CD8-positive, alpha-beta memory T cell (primary cell): Measurements from ENCODE around the gene AKR7A3. TPM values are rescaled to one million over a fixed set of nuclear protein-coding genes. Genes with fewer than 3 reads are reported as not detected.

Experiments used
- CTCF ChIA-PET: fragments of 350-600 bp; sonication (Branson Sonifier 250); formaldehyde crosslinking; loops from one replicate; lab custom pipeline; 2021; ENCODE audit warnings: antibody characterized with exemption; lab: Charles Lee
- POLR2A ChIA-PET: fragments of 350-600 bp; sonication (Branson Sonifier 250); formaldehyde crosslinking; loops from one replicate; lab custom pipeline; 2021; ENCODE audit warnings: antibody characterized with exemption; lab: Charles Lee
- DNase-seq, 5 donors: peaks; one replicate each; pipeline versions ENCODE4 v3.0.0 to v3.0.0-alpha.2; 2020 to 2022; ENCODE audit warnings: mixed read lengths in 1 of 5
- H3K27ac ChIP-seq: one replicate; pipeline ENCODE4 v1.7.0; 2013; ENCODE audit warnings: low read depth, mild to moderate bottlenecking, low read length, moderate library complexity
- H3K27me3 ChIP-seq: 2 replicates; pipeline ENCODE4 v1.7.0; 2013; ENCODE audit warnings: low read length, mild to moderate bottlenecking; ENCODE audit not compliant: insufficient read depth, poor library complexity, severe bottlenecking
- H3K36me3 ChIP-seq: 2 replicates; pipeline ENCODE4 v1.7.0; 2013; ENCODE audit warnings: mild to moderate bottlenecking, low read length, moderate library complexity; ENCODE audit not compliant: insufficient read depth
- H3K4me1 ChIP-seq: 2 replicates; pipeline ENCODE4 v1.7.0; 2013; ENCODE audit warnings: mild to moderate bottlenecking, low read length, moderate library complexity; ENCODE audit not compliant: insufficient read depth
- H3K4me3 ChIP-seq: 2 replicates; pipeline ENCODE4 v1.7.0; 2013; ENCODE audit warnings: mild to moderate bottlenecking, low read length
- H3K9me3 ChIP-seq: 2 replicates; pipeline ENCODE4 v1.7.0; 2013; ENCODE audit warnings: mild to moderate bottlenecking, low read length
- H3K27ac Mint-ChIP-seq, 8 donors: one replicate each; pipeline ENCODE4 v1.8.0; 2020 to 2021; ENCODE audit warnings: mixed read lengths in 8 of 8, mild to moderate bottlenecking in 6 of 8, inconsistent platforms in 3 of 8, moderate library complexity in 3 of 8
- H3K27me3 Mint-ChIP-seq, 2 donors: one replicate each; pipeline ENCODE4 v1.8.0; 2020 to 2021; ENCODE audit warnings: mixed read lengths in 2 of 2, mild to moderate bottlenecking in 1 of 2, moderate library complexity in 1 of 2
- H3K36me3 Mint-ChIP-seq, 3 donors: one replicate each; pipeline ENCODE4 v1.8.0; 2020 to 2021; ENCODE audit warnings: mixed read lengths in 3 of 3, inconsistent platforms in 1 of 3, mild to moderate bottlenecking in 1 of 3
- H3K4me1 Mint-ChIP-seq, 3 donors: one replicate each; pipeline ENCODE4 v1.8.0; 2020 to 2021; ENCODE audit warnings: mixed read lengths in 3 of 3, inconsistent platforms in 1 of 3, mild to moderate bottlenecking in 1 of 3
- H3K4me3 Mint-ChIP-seq, 7 donors: one replicate each; pipeline ENCODE4 v1.8.0; 2020 to 2021; ENCODE audit warnings: mixed read lengths in 7 of 7, mild to moderate bottlenecking in 6 of 7, moderate library complexity in 4 of 7, inconsistent platforms in 2 of 7
- H3K9me3 Mint-ChIP-seq, 5 donors: one replicate each; pipeline ENCODE4 v1.8.0; 2020 to 2022; ENCODE audit warnings: mixed read lengths in 5 of 5, mild to moderate bottlenecking in 3 of 5, moderate library complexity in 2 of 5, inconsistent platforms in 1 of 5
- polyA plus RNA-seq: library from polyadenylated mRNA; unstranded; fragments of 300-500 nt; fragmentation: Illumina TruSeq; gene quantifications from one replicate; pipeline ENCODE4 v1.2.3, GENCODE V29; 2021
- total RNA-seq, 2 experiments: library from RNA; stranded (reverse); gene quantifications; one replicate each; pipeline ENCODE4 v1.2.3, GENCODE V29; 2021

The AKR7A3 gene
- total and polyA plus RNA-seq, 3 experiments from 2014 or later: 0.29 to 0.50 TPM; not detected in 1

GRCh38 chr1:19255288-19255687 is 33.3 kb downstream of the AKR7A3 start:
- Histone ChIP-seq H3K36me3 (peaks cover 15% of the 10 kb centered on the region), H3K27ac (no peak overlapping the region), H3K9me3 (no peaks in the 10 kb centered on the region), H3K4me1 (peaks cover 32% of the 10 kb centered on the region), H3K4me3 (no peak overlapping the region), H3K27me3 (no peaks in the 10 kb centered on the region)
- peaks cover 26 to 38% (median 29%) of the 10 kb centered on the region in 3 donors for H3K4me1 Mint-ChIP-seq
- H3K4me3 Mint-ChIP-seq: no peak overlapping the region
- ChIA-PET CTCF (interaction anchor here (1.4 kb wide), 1 partner anchor 15 kb away, joined by 3 read pairs; no protein-coding TSS in a partner anchor), POLR2A (interaction anchor here (0.7 kb wide), 1 partner anchor 138 kb away, joined by 6 read pairs; no protein-coding TSS in a partner anchor)
- H3K27ac Mint-ChIP-seq: peak overlapping the region in 2 of 8 donors; percentile 66 to 70
- H3K36me3 Mint-ChIP-seq: peaks cover 0 to 63% (median 9%) of the 10 kb centered on the region in 3 donors
- no peaks in the 10 kb centered on the region for H3K9me3 Mint-ChIP-seq
- no peaks in the 10 kb centered on the region for H3K27me3 Mint-ChIP-seq
- DNase-seq: no peak

DNA sequence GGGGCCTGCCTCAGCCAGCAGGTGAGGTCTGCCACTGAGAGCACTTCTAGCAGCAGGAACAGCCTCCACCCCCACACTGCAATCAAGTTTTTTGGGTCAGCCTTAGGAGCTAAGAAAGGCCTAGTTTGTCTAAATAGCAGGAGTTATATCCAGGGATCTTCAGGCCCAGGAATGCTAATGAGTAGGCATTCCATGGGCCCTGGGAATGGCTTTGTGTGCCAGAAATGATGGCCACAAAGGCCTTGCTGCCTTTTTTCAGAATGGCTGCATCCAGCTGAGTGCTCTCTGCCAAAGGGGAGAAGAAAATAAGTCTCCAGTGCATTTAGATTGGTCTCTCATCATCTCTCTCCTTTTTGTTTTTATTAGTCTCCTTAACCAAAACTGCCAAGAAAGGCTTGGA is 34.2 kb downstream of the AKR7A3 start:
- H3K27me3 Mint-ChIP-seq: no peaks in the 10 kb centered on the region
- Histone ChIP-seq H3K4me1 (peaks cover 35% of the 10 kb centered on the region), H3K27me3 (no peaks in the 10 kb centered on the region), H3K36me3 (peaks cover 15% of the 10 kb centered on the region), H3K27ac (no peak overlapping the region), H3K9me3 (no peaks in the 10 kb centered on the region), H3K4me3 (no peak overlapping the region)
- ChIA-PET CTCF (interaction anchor here (1.4 kb wide), 1 partner anchor 16 kb away, joined by 3 read pairs; no protein-coding TSS in a partner anchor), POLR2A (no interaction called here)
- no peaks in the 10 kb centered on the region for H3K9me3 Mint-ChIP-seq
- H3K27ac Mint-ChIP-seq: peak overlapping the region in 2 of 8 donors; percentile 41 to 70
- peaks cover 0 to 54% (median 6%) of the 10 kb centered on the region in 3 donors for H3K36me3 Mint-ChIP-seq
- no peak overlapping the region for H3K4me3 Mint-ChIP-seq
- DNase-seq: no peak
- H3K4me1 Mint-ChIP-seq: peaks cover 28 to 41% (median 32%) of the 10 kb centered on the region in 3 donors

- H3K9me3 Mint-ChIP-seq: no peaks in the 10 kb centered on the region
- H3K27me3 Mint-ChIP-seq: no peaks in the 10 kb centered on the region
- H3K27ac Mint-ChIP-seq: peak within 1 kb of the TSS; percentile 92 to 98 (median 96)
- Histone ChIP-seq H3K4me3 (peak within 1 kb of the TSS; percentile 73), H3K36me3 (peaks cover 4% of the 10 kb centered on the region), H3K4me1 (peaks cover 35% of the 10 kb centered on the region), H3K27me3 (no peaks in the 10 kb centered on the region), H3K27ac (peak within 1 kb of the TSS; percentile 90), H3K9me3 (no peaks in the 10 kb centered on the region)
- peaks cover 0 to 29% (median 2%) of the 10 kb centered on the region in 3 donors for H3K36me3 Mint-ChIP-seq
- ChIA-PET CTCF (interaction anchor here (0.6 to 1.7 kb wide), 4 partner anchors 9 to 399 kb away, joined by 3 to 5 read pairs (median 4); no protein-coding TSS in a partner anchor), POLR2A (interaction anchor here (0.6 kb wide), 1 partner anchor 345 kb away, joined by 3 read pairs; a partner anchor contains a TSS)
- peaks cover 30 to 37% (median 32%) of the 10 kb centered on the region in 3 donors for H3K4me1 Mint-ChIP-seq
- peak; percentile 85 to 93 (median 88) for DNase-seq
- H3K4me3 Mint-ChIP-seq: peak within 1 kb of the TSS; percentile 91 to 97 (median 94)
These were observed 37.0 kb downstream of the AKR7A3 start, which contains the start of the genes EMC1 and MRTO4 for GRCh38 chr1:19251305-19252196. EMC1 (minus strand) TSS chr1:19251524; CDS start chr1:19251509, 15 bp downstream. MRTO4 (plus strand) TSS chr1:19251805; CDS start chr1:19251836, 31 bp downstream.

DNA sequence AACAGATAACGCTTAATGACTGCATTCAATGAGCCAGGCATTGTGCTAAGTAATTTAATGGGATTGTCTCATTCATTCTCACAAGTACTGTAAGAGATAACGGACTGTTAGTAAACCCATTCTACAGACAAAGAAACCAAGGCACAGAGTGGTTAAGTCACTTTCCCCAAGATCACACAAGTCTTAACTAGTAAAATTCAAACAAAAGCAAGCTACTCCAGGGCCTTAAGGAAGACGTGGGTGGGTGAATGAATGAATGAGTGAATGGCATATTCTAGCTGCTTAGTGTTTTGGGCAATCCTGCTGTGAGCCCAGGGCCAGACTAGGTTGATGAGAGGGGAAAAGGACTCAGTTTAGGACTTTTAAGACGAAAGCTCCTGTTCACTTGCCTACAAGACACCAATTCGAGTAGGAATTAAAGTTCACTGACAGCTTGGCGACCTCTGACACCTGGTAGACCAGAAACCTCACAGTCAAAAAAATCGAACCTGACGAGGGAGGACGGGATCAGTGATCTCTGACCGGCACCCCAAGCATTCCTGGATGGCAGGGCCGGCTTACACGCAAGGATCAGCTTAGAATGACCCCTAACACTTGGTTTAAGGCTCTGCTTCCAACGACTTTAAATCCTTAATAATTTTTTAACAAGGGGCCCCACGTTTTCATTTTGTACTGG is 37.8 kb downstream of the AKR7A3 start:
- Histone ChIP-seq H3K4me1 (peaks cover 35% of the 10 kb centered on the region), H3K27me3 (no peaks in the 10 kb centered on the region), H3K9me3 (no peaks in the 10 kb centered on the region), H3K4me3 (peak overlapping the region; percentile 73), H3K27ac (peak overlapping the region; percentile 90), H3K36me3 (peaks cover 4% of the 10 kb centered on the region)
- POLR2A ChIA-PET: interaction anchor here (0.6 kb wide), 1 partner anchor 346 kb away, joined by 3 read pairs; a partner anchor contains a TSS
- peak overlapping the region; percentile 92 to 98 (median 96) for H3K27ac Mint-ChIP-seq
- no peak for DNase-seq
- CTCF ChIA-PET: interaction anchor here (1.1 to 1.7 kb wide), 3 partner anchors 8 to 400 kb away, joined by 3 to 5 read pairs (median 4); no protein-coding TSS in a partner anchor
- H3K4me1 Mint-ChIP-seq: peaks cover 30 to 37% (median 32%) of the 10 kb centered on the region in 3 donors
- H3K9me3 Mint-ChIP-seq: no peaks in the 10 kb centered on the region
- H3K27me3 Mint-ChIP-seq: no peaks in the 10 kb centered on the region
- H3K36me3 Mint-ChIP-seq: peaks cover 0 to 21% (median 2%) of the 10 kb centered on the region in 3 donors
- peak overlapping the region; percentile 91 to 97 (median 94) for H3K4me3 Mint-ChIP-seq

DNA sequence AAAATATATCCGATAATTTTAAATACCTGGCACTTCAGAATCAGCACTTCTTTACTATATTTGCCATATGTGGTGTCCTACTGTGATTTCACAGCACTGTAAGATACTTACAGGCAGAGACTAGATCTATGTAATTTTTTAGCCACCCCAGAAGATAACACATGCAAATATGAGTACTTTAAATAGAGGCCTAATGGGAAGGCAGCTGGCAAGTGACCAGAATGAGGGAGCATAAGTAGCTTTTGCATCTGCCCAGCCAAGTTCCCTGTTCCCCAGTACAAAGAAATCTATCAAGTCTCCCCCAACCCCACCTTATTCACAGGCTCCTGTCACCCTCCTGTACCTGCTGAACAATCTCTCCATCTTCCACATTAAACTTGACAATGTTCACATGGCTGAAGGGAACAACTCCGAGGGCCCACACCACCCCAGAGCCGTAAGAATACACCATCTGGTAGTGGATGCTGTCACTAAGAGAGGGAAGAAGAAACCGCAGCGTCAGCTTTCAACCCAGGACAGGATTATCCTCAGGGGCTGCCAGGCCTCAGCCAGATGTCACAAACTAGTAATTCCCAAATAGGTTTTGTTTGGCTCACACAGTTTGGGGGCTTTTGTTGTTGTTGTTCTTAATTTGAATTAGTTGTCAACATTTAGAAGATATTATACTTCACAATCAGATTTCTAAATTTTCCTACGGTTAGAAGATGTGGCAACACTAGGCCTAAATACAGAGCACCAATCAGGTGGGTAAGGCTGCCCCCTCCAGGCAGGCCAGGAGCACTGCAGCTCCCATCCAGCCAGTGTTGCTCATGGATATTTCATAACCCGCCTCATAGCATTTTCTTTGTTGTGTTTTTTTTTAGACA is 47.7 kb downstream of the AKR7A3 start:
- ChIA-PET POLR2A (no interaction called here), CTCF (interaction anchor here (0.8 to 1.6 kb wide), 4 partner anchors 10 to 43 kb away, joined by 3 to 4 read pairs (median 4); partner anchors contain the start of gene EMC1)
- no peaks in the 10 kb centered on the region for H3K27me3 Mint-ChIP-seq
- peak overlapping the region in 1 of 7 donors; percentile 65 for H3K4me3 Mint-ChIP-seq
- Histone ChIP-seq H3K4me3 (no peak overlapping the region), H3K9me3 (no peaks in the 10 kb centered on the region), H3K4me1 (no peaks in the 10 kb centered on the region), H3K27ac (no peak overlapping the region), H3K36me3 (peaks cover 70% of the 10 kb centered on the region), H3K27me3 (no peaks in the 10 kb centered on the region)
- peak; percentile 48 to 64 (median 53) for DNase-seq
- H3K36me3 Mint-ChIP-seq: peaks cover 0 to 88% (median 21%) of the 10 kb centered on the region in 3 donors
- H3K27ac Mint-ChIP-seq: peak overlapping the region in 6 of 8 donors; percentile 8 to 81 (median 58)
- peaks cover 0 to 2% (median 0%) of the 10 kb centered on the region in 3 donors for H3K4me1 Mint-ChIP-seq
- H3K9me3 Mint-ChIP-seq: no peaks in the 10 kb centered on the region

GRCh38 chr1:19239876-19240275 is 48.7 kb downstream of the AKR7A3 start:
- Histone ChIP-seq H3K4me3 (no peak overlapping the region), H3K27me3 (no peaks in the 10 kb centered on the region), H3K36me3 (peaks cover 74% of the 10 kb centered on the region), H3K9me3 (no peaks in the 10 kb centered on the region), H3K4me1 (no peaks in the 10 kb centered on the region), H3K27ac (no peak overlapping the region)
- H3K36me3 Mint-ChIP-seq: peaks cover 0 to 89% (median 21%) of the 10 kb centered on the region in 3 donors
- no peaks in the 10 kb centered on the region for H3K27me3 Mint-ChIP-seq
- peaks cover 0 to 2% (median 0%) of the 10 kb centered on the region in 3 donors for H3K4me1 Mint-ChIP-seq
- POLR2A ChIA-PET: no interaction called here
- CTCF ChIA-PET: interaction anchor here (0.5 to 1.6 kb wide), 4 partner anchors 9 to 303 kb away, joined by 3 to 4 read pairs (median 3); no protein-coding TSS in a partner anchor
- peak overlapping the region in 4 of 8 donors; percentile 17 to 78 (median 28) for H3K27ac Mint-ChIP-seq
- no peaks in the 10 kb centered on the region for H3K9me3 Mint-ChIP-seq
- H3K4me3 Mint-ChIP-seq: no peak overlapping the region
- DNase-seq: no peak
